Measurements from ENCODE around the gene WFIKKN1. TPM values are rescaled to one million over a fixed set of nuclear protein-coding genes. Genes with fewer than 3 reads are reported as not detected.

Gene WFIKKN1
- total and polyA plus RNA-seq, 12 donors, result 0.11 to 0.95 (median 0.32) TPM

DNA sequence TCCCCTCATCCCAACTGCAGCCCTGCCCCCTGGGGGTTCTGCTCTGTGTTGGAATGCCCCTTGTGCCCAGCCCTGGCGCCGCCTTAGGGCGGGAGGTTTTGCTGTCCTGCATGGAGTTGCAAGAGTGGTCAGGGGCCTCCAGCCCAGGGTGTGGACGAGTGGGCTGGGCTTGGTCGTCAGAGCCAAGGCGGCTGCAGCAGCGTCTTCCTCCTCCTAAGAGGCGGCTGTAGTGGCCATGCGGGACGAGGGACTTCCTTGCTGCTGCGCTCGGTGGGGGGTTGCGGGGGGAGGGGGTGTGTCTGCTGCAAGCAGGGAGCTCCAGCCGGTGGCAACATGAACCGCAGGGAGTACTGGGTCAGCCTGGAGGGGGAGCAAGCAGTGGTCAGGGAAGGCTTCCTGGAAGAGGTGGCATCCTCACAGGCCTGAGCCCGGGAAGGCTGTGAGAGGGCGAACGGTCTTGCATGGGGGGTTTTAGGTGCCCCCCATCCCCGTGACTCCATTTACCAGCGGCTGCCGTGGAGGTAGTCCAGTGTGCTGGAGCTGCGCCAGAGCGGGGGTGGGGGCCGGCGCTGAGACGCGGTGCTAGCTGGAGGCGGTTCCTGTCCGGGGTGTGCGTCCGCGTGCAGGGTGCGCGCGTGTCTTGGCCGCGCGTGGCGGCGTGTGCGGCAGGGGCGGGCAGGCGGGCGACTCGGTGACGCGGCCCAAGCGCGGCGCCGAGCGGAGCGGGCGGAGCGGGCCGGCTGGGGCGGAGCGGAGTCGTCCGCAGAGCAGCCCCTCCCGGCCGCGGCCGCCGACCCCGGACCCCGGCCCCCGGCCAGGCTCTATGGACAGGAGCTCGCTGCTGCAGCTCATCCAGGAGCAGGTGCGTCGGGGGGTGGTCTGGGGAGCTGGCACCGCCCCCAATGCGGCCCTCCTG is 44.4 kb downstream of the WFIKKN1 start, which contains the start of gene RHBDL1:
TSS of gene RHBDL1 (plus strand) at position 704 of the 916 bp plus-strand sequence. CDS start at position 824, 120 bp downstream.
- H3K9me3 ChIP-seq, result no peaks in the 10 kb centered on the region
- peaks cover 0 to 42% (median 31%) of the 10 kb centered on the region in 9 donors for H3K36me3 ChIP-seq
- intact Hi-C loops (cut with DNase I), result no loop called here
- peak within 1 kb of the TSS in 8 of 10 donors; percentile 20 to 75 (median 45) for H3K27ac ChIP-seq
- DNase-seq (peak in 1 of 2 donors; percentile 61), ATAC-seq (no peak)
- H3K4me3 ChIP-seq, result peak within 1 kb of the TSS in 9 of 10 donors; percentile 25 to 50 (median 40)
- 5% methylated on average over 55 to 73 of the region's 73 CpGs for WGBS, 2 donors
- peak in 1 of 9 donors; percentile 4 for TF ChIP-seq CTCF (IDR thresholded peaks at IDR 0.05)
- peaks cover 0 to 22% (median 0%) of the 10 kb centered on the region in 7 donors for H3K27me3 ChIP-seq
- peaks cover 7 to 30% (median 21%) of the 10 kb centered on the region in 9 donors for H3K4me1 ChIP-seq

- peaks cover 0 to 22% (median 0%) of the 10 kb centered on the region in 7 donors for H3K27me3 ChIP-seq
- peak overlapping the region in 9 of 10 donors; percentile 25 to 50 (median 40) for H3K4me3 ChIP-seq
- no peak for TF ChIP-seq CTCF (IDR thresholded peaks at IDR 0.05)
- intact Hi-C loops (cut with DNase I), result no loop called here
- 46 to 53% methylated on average over 23 to 25 of the region's 25 CpGs for WGBS, 2 donors
- peaks cover 9 to 33% (median 25%) of the 10 kb centered on the region in 9 donors for H3K4me1 ChIP-seq
- DNase-seq, result no peak
- H3K9me3 ChIP-seq, result no peaks in the 10 kb centered on the region
- peak overlapping the region in 5 of 10 donors; percentile 12 to 75 (median 39) for H3K27ac ChIP-seq
- ATAC-seq, result no peak
- peaks cover 0 to 34% (median 23%) of the 10 kb centered on the region in 9 donors for H3K36me3 ChIP-seq
Observed at GRCh38 chr16:675884-676564, 45.2 kb downstream of the WFIKKN1 start.

DNA sequence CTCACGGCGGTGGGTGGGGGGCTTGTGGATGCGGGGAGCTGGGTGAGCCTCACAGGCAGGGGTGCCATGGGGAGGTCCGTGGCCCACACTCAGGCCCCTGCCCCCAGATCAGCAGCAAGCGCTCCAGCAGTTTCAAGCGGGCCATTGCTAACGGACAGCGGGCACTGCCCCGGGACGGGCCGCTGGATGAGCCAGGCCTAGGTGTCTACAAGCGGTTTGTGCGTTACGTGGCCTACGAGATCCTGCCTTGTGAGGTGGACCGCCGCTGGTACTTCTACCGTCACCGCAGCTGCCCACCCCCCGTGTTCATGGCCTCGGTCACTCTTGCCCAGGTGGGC is 45.7 kb downstream of the WFIKKN1 start:
- H3K4me1 ChIP-seq, result peaks cover 14 to 38% (median 30%) of the 10 kb centered on the region in 9 donors
- H3K36me3 ChIP-seq, result peaks cover 0 to 32% (median 21%) of the 10 kb centered on the region in 9 donors
- H3K27ac ChIP-seq, result no peak overlapping the region
- ATAC-seq, result no peak
- H3K4me3 ChIP-seq, result no peak overlapping the region
- H3K27me3 ChIP-seq, result peaks cover 0 to 22% (median 0%) of the 10 kb centered on the region in 7 donors
- no peak for TF ChIP-seq CTCF (IDR thresholded peaks at IDR 0.05)
- no peak for DNase-seq
- intact Hi-C loops (cut with DNase I), result no loop called here
- WGBS, 2 donors, result 90% methylated on average over 21 of the region's 21 CpGs
- H3K9me3 ChIP-seq, result no peaks in the 10 kb centered on the region

DNA sequence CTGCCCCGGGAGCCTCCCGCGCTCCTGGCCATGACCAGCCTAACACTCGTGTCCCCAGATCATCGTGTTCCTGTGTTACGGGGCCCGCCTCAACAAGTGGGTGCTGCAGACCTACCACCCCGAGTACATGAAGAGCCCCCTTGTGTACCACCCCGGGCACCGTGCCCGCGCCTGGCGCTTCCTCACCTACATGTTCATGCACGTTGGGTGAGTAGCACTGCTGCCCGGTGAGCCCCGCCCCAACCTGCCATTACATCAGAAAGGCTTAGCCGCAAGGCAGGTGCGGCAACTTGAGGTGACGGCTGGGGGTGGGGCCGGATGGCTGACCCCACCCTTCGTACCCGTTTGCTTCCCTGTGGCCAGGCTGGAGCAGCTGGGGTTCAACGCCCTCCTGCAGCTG is 46.1 kb downstream of the WFIKKN1 start:
- peaks cover 0 to 32% (median 21%) of the 10 kb centered on the region in 9 donors for H3K36me3 ChIP-seq
- no peak for DNase-seq
- ATAC-seq, result no peak
- H3K9me3 ChIP-seq, result no peaks in the 10 kb centered on the region
- H3K4me1 ChIP-seq, result peaks cover 18 to 42% (median 34%) of the 10 kb centered on the region in 9 donors
- no peak for TF ChIP-seq CTCF (IDR thresholded peaks at IDR 0.05)
- no peak overlapping the region for H3K4me3 ChIP-seq
- 73 to 75% methylated on average over 23 of the region's 23 CpGs for whole genome bisulfite sequencing, 2 donors
- intact Hi-C loops (cut with DNase I), result no loop called here
- H3K27ac ChIP-seq, result no peak overlapping the region
- H3K27me3 ChIP-seq, result peaks cover 0 to 22% (median 0%) of the 10 kb centered on the region in 7 donors
